ENCODE measurements around the gene ADD3. TPM values are rescaled to one million over a fixed set of nuclear protein-coding genes. Genes with fewer than 3 reads are reported as not detected.

Gene ADD3
- total and polyA plus RNA-seq, 2 experiments from 2014 or later: 83.2 to 216 TPM

- Histone ChIP-seq H3K9me3 (ENCODE audit: low read depth) (no peaks in the 10 kb centered on the region), H3K9me2 (replicated peaks; ENCODE audit: insufficient read depth) (no peaks in the 10 kb centered on the region), H2AFZ (no peak overlapping the region), H3K4me2 (peak overlapping the region; percentile 4), H3K36me3 (replicated peaks; ENCODE audit: insufficient read depth, low read depth) (no peaks in the 10 kb centered on the region), H3K79me2 (peaks cover 96% of the 10 kb centered on the region), H3K4me3 (no peak overlapping the region), H3K27me3 (no peaks in the 10 kb centered on the region), H3K4me1 (ENCODE audit: insufficient read depth) (peaks cover 34% of the 10 kb centered on the region), H4K20me1 (ENCODE audit: insufficient read depth, poor library complexity, severe bottlenecking) (peaks cover 15% of the 10 kb centered on the region), H3K27ac (peak overlapping the region; percentile 15)
- TF ChIP-seq CTCF (IDR thresholded peaks at IDR 0.05; ENCODE audit: poor library complexity): no peak
- no peak for TF ChIP-seq EZH2phosphoT487 (IDR thresholded peaks at IDR 0.05; ENCODE audit: low read depth, severe bottlenecking, unreplicated experiment)
- TF ChIP-seq EZH2 (IDR thresholded peaks at IDR 0.05; ENCODE audit: borderline replicate concordance): no peak
- 37% methylated on average over 2 of the region's 2 CpGs for WGBS (ENCODE audit: low lambda C conversion rate, missing lambda C conversion rate)
- DNase-seq (ENCODE audit: low spot score): no peak
Measured at GRCh38 chr10:110033701-110034235, 26.0 kb downstream of the ADD3 start.

- Histone ChIP-seq H3K9me3 (ENCODE audit: low read depth) (no peaks in the 10 kb centered on the region), H3K27me3 (no peaks in the 10 kb centered on the region), H2AFZ (no peak overlapping the region), H3K79me2 (peaks cover 96% of the 10 kb centered on the region), H3K9me2 (replicated peaks; ENCODE audit: insufficient read depth) (no peaks in the 10 kb centered on the region), H3K4me2 (no peak overlapping the region), H3K27ac (peak overlapping the region; percentile 2), H3K36me3 (replicated peaks; ENCODE audit: insufficient read depth, low read depth) (no peaks in the 10 kb centered on the region), H3K4me1 (ENCODE audit: insufficient read depth) (peaks cover 37% of the 10 kb centered on the region), H3K4me3 (no peak overlapping the region), H4K20me1 (ENCODE audit: insufficient read depth, poor library complexity, severe bottlenecking) (peaks cover 20% of the 10 kb centered on the region)
- TF ChIP-seq EZH2 (IDR thresholded peaks at IDR 0.05; ENCODE audit: borderline replicate concordance) (no peak), EZH2phosphoT487 (IDR thresholded peaks at IDR 0.05; ENCODE audit: low read depth, severe bottlenecking, unreplicated experiment) (no peak), CTCF (IDR thresholded peaks at IDR 0.05; ENCODE audit: poor library complexity) (no peak)
- DNase-seq (ENCODE audit: low spot score): no peak
- WGBS (ENCODE audit: low lambda C conversion rate, missing lambda C conversion rate): 61% methylated on average over 2 of the region's 2 CpGs
Measured at GRCh38 chr10:110034596-110034995, 26.8 kb downstream of the ADD3 start.

- no peak overlapping the region for H3K4me3 ChIP-seq
Measured at GRCh38 chr10:110035070-110035921, 27.5 kb downstream of the ADD3 start.

More at GRCh38 chr10:110035070-110035921, 27.5 kb downstream of the ADD3 start:
- no peaks in the 10 kb centered on the region for H3K36me3 ChIP-seq (replicated peaks; ENCODE audit: insufficient read depth, low read depth)
- 94% methylated on average over 9 of the region's 9 CpGs for WGBS (ENCODE audit: low lambda C conversion rate, missing lambda C conversion rate)
- no peak for TF ChIP-seq CTCF (IDR thresholded peaks at IDR 0.05; ENCODE audit: poor library complexity)
- TF ChIP-seq EZH2phosphoT487 (IDR thresholded peaks at IDR 0.05; ENCODE audit: low read depth, severe bottlenecking, unreplicated experiment): no peak
- no peak for TF ChIP-seq EZH2 (IDR thresholded peaks at IDR 0.05; ENCODE audit: borderline replicate concordance)
- no peaks in the 10 kb centered on the region for H3K9me3 ChIP-seq (ENCODE audit: low read depth)
- DNase-seq (ENCODE audit: low spot score): no peak
- H2AFZ ChIP-seq: no peak overlapping the region
- no peaks in the 10 kb centered on the region for H3K9me2 ChIP-seq (replicated peaks; ENCODE audit: insufficient read depth)
- H3K4me1 ChIP-seq (ENCODE audit: insufficient read depth): peaks cover 40% of the 10 kb centered on the region
- H3K27me3 ChIP-seq: no peaks in the 10 kb centered on the region
- peak overlapping the region; percentile 2 for H3K27ac ChIP-seq
- H3K4me2 ChIP-seq: no peak overlapping the region
- peaks cover 20% of the 10 kb centered on the region for H4K20me1 ChIP-seq (ENCODE audit: insufficient read depth, poor library complexity, severe bottlenecking)
- peaks cover 98% of the 10 kb centered on the region for H3K79me2 ChIP-seq

All from hepatocyte (in vitro differentiated cells).